Smooth muscle cell (in vitro differentiated cells): Measurements from ENCODE around the gene UGT1A6. TPM values are rescaled to one million over a fixed set of nuclear protein-coding genes. Genes with fewer than 3 reads are reported as not detected.

ENCODE experiments used
- DNase-seq: peaks from one replicate; lab custom pipeline; 2025; ENCODE audit not compliant: unreplicated experiment; lab: John Stamatoyannopoulos, UW
- H2AFZ ChIP-seq: fragments of 200-600 bp; sonication (generic); 2 replicates; pipeline ENCODE4 v1.6.0; 2016; ENCODE audit warnings: antibody characterized with exemption, low read depth, mild to moderate bottlenecking
- H3F3A ChIP-seq: fragments of 200-600 bp; sonication (generic); 2 replicates; pipeline ENCODE4 v1.6.0; 2017; ENCODE audit warnings: antibody characterized with exemption, low read depth
- H3K27ac ChIP-seq: fragments of 200-600 bp; sonication (generic); 2 replicates; pipeline ENCODE4 v1.5.1; 2016; ENCODE audit warnings: low read depth, mild to moderate bottlenecking
- H3K27me3 ChIP-seq: fragments of 200-600 bp; sonication (generic); 2 replicates; pipeline ENCODE4 v1.6.1; 2016; ENCODE audit warnings: low read depth, mild to moderate bottlenecking
- H3K36me3 ChIP-seq: fragments of 200-600 bp; sonication (generic); 2 replicates; pipeline ENCODE4 v1.5.1; 2016; ENCODE audit warnings: low read depth
- H3K4me1 ChIP-seq: fragments of 200-600 bp; sonication (generic); 2 replicates; pipeline ENCODE4 v1.5.1; 2016; ENCODE audit warnings: low read depth
- H3K4me2 ChIP-seq: fragments of 200-600 bp; sonication (generic); 2 replicates; pipeline ENCODE4 v1.6.0; 2016; ENCODE audit warnings: mild to moderate bottlenecking
- H3K4me3 ChIP-seq: fragments of 200-600 bp; sonication (generic); 2 replicates; pipeline ENCODE4 v1.5.1; 2016; ENCODE audit warnings: mild to moderate bottlenecking
- H3K79me2 ChIP-seq: fragments of 200-600 bp; sonication (generic); 2 replicates; pipeline ENCODE4 v1.6.0; 2016; ENCODE audit warnings: low read depth, mild to moderate bottlenecking
- H3K9ac ChIP-seq: fragments of 200-600 bp; sonication (generic); 2 replicates; pipeline ENCODE4 v1.6.0; 2016; ENCODE audit warnings: low read depth
- H3K9me3 ChIP-seq: fragments of 200-600 bp; sonication (generic); replicated peaks from 2 replicates; pipeline ENCODE4 v1.5.1; 2016; ENCODE audit warnings: low read depth
- H4K20me1 ChIP-seq: fragments of 200-600 bp; sonication (generic); 2 replicates; pipeline ENCODE4 v1.6.0; 2016; ENCODE audit warnings: low read depth
- WGBS: methylation state at CpG from one replicate; pipeline ENCODE4 v1.1.7; 2016; ENCODE audit warnings: low lambda C conversion rate; 5-methylcytosine and 5-hydroxymethylcytosine counted together
- polyA plus RNA-seq: library from polyadenylated mRNA; unstranded; fragments of >200 nt; fragmentation: Nextera tagmentation; extraction: Ambion mirVana; gene quantifications from 2 replicates; pipeline ENCODE4 v1.2.1, GENCODE V29; 2016
- total RNA-seq: library from RNA; depleted of rRNA; stranded (reverse); fragments of >200 nt; gene quantifications from 2 replicates; pipeline ENCODE4 v1.2.3, GENCODE V29; 2014
- TF ChIP-seq, protein P1 (sequence below): fragments of 200-600 bp; sonication (generic); IDR thresholded peaks from 2 replicates; pipeline ENCODE4 v1.5.1; 2017; ENCODE audit warnings: borderline replicate concordance, mild to moderate bottlenecking, antibody characterized with exemption; ENCODE audit not compliant: insufficient read depth, poor library complexity, severe bottlenecking

UGT1A6 gene
- total and polyA plus RNA-seq, 2 experiments from 2014 or later, result 0.63 TPM; not detected in 1

DNA sequence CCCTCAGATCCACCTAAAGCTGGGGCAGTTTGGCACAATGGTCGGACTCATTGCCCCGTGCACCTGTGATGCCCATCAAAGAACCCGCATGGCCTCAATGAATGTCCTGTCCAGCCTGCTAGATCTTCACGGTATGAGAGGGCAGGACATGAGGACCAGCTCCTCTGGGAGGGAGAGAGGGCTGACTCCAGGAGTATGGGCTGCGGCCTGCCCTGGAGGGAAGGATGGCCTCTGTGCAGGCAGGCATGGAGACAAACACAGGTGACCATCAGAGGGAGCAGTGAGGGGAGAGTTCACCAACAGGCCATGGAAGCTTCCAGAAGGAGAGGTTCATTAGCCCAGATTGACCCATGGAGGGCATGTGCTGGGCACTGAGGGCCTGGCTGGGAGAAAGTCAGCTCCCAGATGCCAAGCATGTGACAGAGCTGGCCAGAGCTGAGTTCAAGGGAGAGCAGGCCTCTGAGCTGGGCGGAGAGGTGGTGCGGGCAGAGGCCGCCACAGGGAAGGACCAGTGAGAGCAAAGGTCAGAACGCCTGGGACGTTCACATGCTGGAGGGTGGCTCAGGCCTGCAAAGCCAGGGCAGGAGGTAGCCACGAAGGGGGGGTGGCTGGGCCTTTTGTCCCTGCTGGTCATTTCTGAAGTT, 125.4 kb downstream of the UGT1A6 start:
- Histone ChIP-seq H3K27me3 (no peaks in the 10 kb centered on the region), H3K9ac (no peak overlapping the region), H3K79me2 (no peaks in the 10 kb centered on the region), H3K36me3 (no peaks in the 10 kb centered on the region), H3K27ac (no peak overlapping the region), H4K20me1 (no peaks in the 10 kb centered on the region), H3K4me2 (no peak overlapping the region), H3K4me3 (no peak overlapping the region), H3K4me1 (no peaks in the 10 kb centered on the region), H3K9me3 (no peaks in the 10 kb centered on the region), H2AFZ (no peak overlapping the region), H3F3A (no peaks in the 10 kb centered on the region)
- 97% methylated on average over 11 of the region's 11 CpGs for WGBS
- DNase-seq, result no peak
- TF ChIP-seq, protein P1, sequence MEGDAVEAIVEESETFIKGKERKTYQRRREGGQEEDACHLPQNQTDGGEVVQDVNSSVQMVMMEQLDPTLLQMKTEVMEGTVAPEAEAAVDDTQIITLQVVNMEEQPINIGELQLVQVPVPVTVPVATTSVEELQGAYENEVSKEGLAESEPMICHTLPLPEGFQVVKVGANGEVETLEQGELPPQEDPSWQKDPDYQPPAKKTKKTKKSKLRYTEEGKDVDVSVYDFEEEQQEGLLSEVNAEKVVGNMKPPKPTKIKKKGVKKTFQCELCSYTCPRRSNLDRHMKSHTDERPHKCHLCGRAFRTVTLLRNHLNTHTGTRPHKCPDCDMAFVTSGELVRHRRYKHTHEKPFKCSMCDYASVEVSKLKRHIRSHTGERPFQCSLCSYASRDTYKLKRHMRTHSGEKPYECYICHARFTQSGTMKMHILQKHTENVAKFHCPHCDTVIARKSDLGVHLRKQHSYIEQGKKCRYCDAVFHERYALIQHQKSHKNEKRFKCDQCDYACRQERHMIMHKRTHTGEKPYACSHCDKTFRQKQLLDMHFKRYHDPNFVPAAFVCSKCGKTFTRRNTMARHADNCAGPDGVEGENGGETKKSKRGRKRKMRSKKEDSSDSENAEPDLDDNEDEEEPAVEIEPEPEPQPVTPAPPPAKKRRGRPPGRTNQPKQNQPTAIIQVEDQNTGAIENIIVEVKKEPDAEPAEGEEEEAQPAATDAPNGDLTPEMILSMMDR, result no peak

- Histone ChIP-seq H3K9me3 (no peaks in the 10 kb centered on the region), H2AFZ (no peak overlapping the region), H3K27me3 (no peaks in the 10 kb centered on the region), H3K36me3 (no peaks in the 10 kb centered on the region), H3K4me2 (no peak overlapping the region), H3K27ac (no peak overlapping the region), H3K79me2 (no peaks in the 10 kb centered on the region), H4K20me1 (no peaks in the 10 kb centered on the region), H3K4me1 (no peaks in the 10 kb centered on the region), H3K4me3 (no peak overlapping the region), H3K9ac (no peak overlapping the region), H3F3A (no peaks in the 10 kb centered on the region)
- TF ChIP-seq, protein P1, result no peak
- no peak for DNase-seq
- WGBS, result 85% methylated on average over 17 of the region's 17 CpGs
Measured at GRCh38 chr2:233818639-233819621, 126.2 kb downstream of the UGT1A6 start.

DNA sequence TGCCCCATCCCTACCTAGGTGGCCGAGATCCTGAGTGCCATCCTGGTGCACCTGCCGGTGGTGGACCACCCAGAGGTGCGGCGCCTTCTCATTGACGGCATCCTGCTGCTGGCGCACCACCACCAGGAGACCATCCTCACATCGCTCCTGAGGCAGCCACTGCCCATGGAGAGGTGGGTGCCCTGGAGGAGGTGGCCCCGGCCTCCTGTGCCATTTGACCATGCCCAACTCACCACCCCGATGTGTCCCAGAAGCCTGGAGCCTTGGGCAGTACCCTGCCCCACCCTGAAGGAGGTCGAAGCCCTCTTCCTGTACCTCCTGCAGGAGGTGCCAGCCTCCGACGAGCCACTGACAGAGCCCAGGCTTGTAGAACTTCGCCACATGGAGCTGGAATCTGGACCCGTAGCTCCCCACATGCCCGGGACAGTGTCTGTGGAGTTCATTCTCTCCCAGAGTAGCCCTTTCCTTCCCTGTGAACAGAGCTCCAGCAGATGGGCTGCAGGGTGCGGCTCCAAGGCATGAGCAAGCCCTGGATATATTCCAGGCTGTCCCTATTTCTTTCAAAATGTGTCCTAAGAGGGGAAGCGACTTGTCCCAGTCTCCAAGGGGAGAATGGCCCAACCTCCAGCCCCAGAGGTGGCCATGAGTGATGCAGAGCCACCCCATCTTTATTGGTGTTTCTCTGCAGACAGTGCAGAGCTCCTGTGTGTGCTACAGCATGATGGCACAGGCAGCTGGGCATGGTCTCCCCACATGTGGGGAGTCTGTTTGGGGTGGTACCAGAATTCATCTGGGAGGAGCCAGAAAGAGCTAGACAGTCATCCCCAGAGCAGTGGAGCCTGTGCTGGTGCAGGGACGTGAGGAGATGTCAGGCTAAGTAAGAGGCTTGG, 127.4 kb downstream of the UGT1A6 start:
- DNase-seq, result no peak
- H3K9me3 ChIP-seq, result no peaks in the 10 kb centered on the region
- H3K4me2 ChIP-seq, result no peak overlapping the region
- H3K4me3 ChIP-seq, result no peak overlapping the region
- no peaks in the 10 kb centered on the region for H3K27me3 ChIP-seq
- H3K9ac ChIP-seq, result no peak overlapping the region
- no peaks in the 10 kb centered on the region for H3K4me1 ChIP-seq
- H3K36me3 ChIP-seq, result no peaks in the 10 kb centered on the region
- H3F3A ChIP-seq, result no peaks in the 10 kb centered on the region
- H3K27ac ChIP-seq, result no peak overlapping the region
- H3K79me2 ChIP-seq, result no peaks in the 10 kb centered on the region
- WGBS, result 93% methylated on average over 14 of the region's 18 CpGs
- TF ChIP-seq, protein P1, result no peak
- no peaks in the 10 kb centered on the region for H4K20me1 ChIP-seq
- H2AFZ ChIP-seq, result no peak overlapping the region
